Coronary artery (tissue), 2 donors: ENCODE results near the gene SHROOM2.

Experiments used
- DNase-seq: peaks from one replicate; pipeline ENCODE4 v3.0.0-alpha.2; 2017; ENCODE audit warnings: low spot score
- H3K27ac ChIP-seq, 2 donors: fragments of 200-600 bp; sonication (generic); one replicate each; pipeline ENCODE4 v1.5.1; 2016 to 2019
- H3K4me3 ChIP-seq: fragments of 200-600 bp; sonication (generic); 2 replicates; pipeline ENCODE4 v1.5.1; 2016; ENCODE audit warnings: mild to moderate bottlenecking, moderate library complexity
- TF ChIP-seq, protein P1 (sequence below): fragments of 200-600 bp; sonication (generic); IDR thresholded peaks from one replicate; pipeline ENCODE4 v1.5.1; 2019; ENCODE audit warnings: antibody characterized with exemption

The SHROOM2 gene

DNA sequence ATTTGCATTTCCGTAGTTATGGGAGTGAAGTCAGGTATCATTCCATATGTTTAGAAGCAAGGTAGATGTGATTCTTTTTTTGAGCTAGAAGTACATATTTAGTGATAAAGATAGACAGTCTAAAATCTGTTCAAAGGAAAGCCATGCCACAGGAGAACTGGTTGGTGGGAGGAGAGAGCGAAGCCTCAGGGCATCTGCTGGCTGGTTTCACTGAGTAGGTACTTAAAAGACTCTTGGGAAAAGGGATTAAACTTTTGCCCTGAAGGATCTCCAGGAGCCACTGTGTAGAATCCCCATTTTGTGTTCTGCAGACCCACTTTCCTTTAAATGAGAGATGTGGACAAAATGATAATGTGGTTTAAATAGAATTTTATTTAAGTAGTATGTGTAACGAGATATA lies 89.6 kb downstream of the SHROOM2 start:
- Histone ChIP-seq H3K27ac (no peak overlapping the region), H3K4me3 (no peak overlapping the region)
- TF ChIP-seq, protein P1, sequence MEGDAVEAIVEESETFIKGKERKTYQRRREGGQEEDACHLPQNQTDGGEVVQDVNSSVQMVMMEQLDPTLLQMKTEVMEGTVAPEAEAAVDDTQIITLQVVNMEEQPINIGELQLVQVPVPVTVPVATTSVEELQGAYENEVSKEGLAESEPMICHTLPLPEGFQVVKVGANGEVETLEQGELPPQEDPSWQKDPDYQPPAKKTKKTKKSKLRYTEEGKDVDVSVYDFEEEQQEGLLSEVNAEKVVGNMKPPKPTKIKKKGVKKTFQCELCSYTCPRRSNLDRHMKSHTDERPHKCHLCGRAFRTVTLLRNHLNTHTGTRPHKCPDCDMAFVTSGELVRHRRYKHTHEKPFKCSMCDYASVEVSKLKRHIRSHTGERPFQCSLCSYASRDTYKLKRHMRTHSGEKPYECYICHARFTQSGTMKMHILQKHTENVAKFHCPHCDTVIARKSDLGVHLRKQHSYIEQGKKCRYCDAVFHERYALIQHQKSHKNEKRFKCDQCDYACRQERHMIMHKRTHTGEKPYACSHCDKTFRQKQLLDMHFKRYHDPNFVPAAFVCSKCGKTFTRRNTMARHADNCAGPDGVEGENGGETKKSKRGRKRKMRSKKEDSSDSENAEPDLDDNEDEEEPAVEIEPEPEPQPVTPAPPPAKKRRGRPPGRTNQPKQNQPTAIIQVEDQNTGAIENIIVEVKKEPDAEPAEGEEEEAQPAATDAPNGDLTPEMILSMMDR: no peak
- DNase-seq: no peak

- no peak overlapping the region for H3K4me3 ChIP-seq
- DNase-seq: no peak
- H3K27ac ChIP-seq: no peak overlapping the region
- TF ChIP-seq, protein P1: no peak
These were observed 90.0 kb downstream of the SHROOM2 start for GRCh38 chrX:9876201-9876600.

GRCh38 chrX:9878146-9878820 lies 92.1 kb downstream of the SHROOM2 start:
- no peak for DNase-seq
- TF ChIP-seq, protein P1: no peak
- Histone ChIP-seq H3K27ac (no peak overlapping the region), H3K4me3 (no peak overlapping the region)

DNA sequence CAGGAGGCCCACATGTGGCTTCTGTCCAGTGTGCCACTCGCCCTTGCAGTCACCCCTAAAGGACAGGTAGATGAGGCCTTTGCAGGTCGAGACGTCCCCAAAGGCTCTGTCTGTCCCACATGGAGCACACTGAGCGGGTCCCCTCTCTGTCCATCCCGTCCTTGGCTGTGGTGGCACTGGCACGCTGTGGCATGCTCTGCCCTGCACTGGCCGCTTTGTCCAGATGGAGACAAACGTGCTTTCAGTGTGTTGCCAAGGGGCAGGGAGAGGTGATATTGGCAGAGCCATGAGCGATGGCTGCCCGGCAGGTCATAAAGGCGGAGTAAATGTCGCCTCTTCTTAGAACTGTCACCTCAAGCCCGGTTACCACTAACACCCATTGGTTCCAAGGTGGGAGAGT lies 94.0 kb downstream of the SHROOM2 start:
- DNase-seq: no peak
- no peak overlapping the region for H3K27ac ChIP-seq

DNA sequence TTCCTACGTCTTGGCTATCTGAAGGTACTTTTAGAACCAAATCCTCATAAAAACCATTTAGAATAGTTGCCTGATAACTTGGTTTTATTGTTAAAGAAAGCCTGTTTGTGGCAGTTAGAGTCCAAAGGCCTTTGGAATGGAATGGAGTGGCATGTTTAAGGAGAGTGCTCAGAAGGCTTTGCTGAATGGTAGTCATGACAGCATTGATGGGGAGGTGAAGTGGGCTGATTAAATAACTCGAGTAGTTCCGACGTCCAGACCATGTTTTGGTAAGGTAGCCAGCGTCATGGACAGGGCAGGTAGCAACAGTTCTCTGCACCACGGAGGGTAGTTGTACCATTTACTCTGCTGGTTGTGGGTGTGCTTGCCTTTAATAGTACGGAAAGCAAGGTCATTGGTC lies 94.6 kb downstream of the SHROOM2 start:
- no peak for DNase-seq
- Histone ChIP-seq H3K4me3 (no peak overlapping the region), H3K27ac (no peak overlapping the region)
- TF ChIP-seq, protein P1: no peak

More for the DNA sequence above, 94.0 kb downstream of the SHROOM2 start:
- no peak overlapping the region for H3K4me3 ChIP-seq
- TF ChIP-seq, protein P1: no peak

- TF ChIP-seq, protein P1: no peak
- no peak for DNase-seq
- H3K27ac ChIP-seq: no peak overlapping the region
- H3K4me3 ChIP-seq: no peak overlapping the region
These were observed 96.6 kb downstream of the SHROOM2 start for GRCh38 chrX:9882669-9883446.
